Neutrophil (primary cell): ENCODE measurements around the gene FOXK1.
A peak's percentile ranks its signal among the peaks of the same experiment; 100 is the strongest.

ENCODE experiments used
- H3K27ac ChIP-seq: fragments of 200-600 bp; sonication (generic); 2 replicates; pipeline ENCODE4 v1.5.1; 2016; ENCODE audit warnings: mild to moderate bottlenecking, moderate library complexity
- H3K27me3 ChIP-seq: fragments of 200-600 bp; sonication (generic); 2 replicates; pipeline ENCODE4 v1.6.0; 2016; ENCODE audit warnings: mild to moderate bottlenecking
- H3K36me3 ChIP-seq: fragments of 200-600 bp; sonication (generic); 2 replicates; pipeline ENCODE4 v1.5.1; 2017
- H3K4me1 ChIP-seq, 2 experiments: fragments of 200-600 bp in 1 of 2; sonication (generic) in 1 of 2; 1 replicate in 1 of 2; 2 replicates in 1 of 2; pipeline versions ENCODE4 v1.5.1 to v1.6.1; 2013 to 2016; ENCODE audit warnings: low read depth in 1 of 2, low read length in 1 of 2, mild to moderate bottlenecking in 1 of 2, moderate library complexity in 1 of 2; ENCODE audit not compliant: control insufficient read depth in 1 of 2, insufficient read depth in 1 of 2
- H3K4me3 ChIP-seq, 2 experiments: fragments of 200-600 bp in 1 of 2; sonication (generic) in 1 of 2; 1 replicate in 1 of 2; 2 replicates in 1 of 2; pipeline ENCODE4 v1.5.1; 2013 to 2016; ENCODE audit warnings: low read depth in 1 of 2, low read length in 1 of 2, mild to moderate bottlenecking in 1 of 2, moderate library complexity in 1 of 2
- H3K9me3 ChIP-seq: fragments of 200-600 bp; sonication (generic); 2 replicates; pipeline ENCODE4 v1.5.1; 2016
- CTCF ChIP-seq: fragments of 200-600 bp; sonication (generic); IDR thresholded peaks from 2 replicates; pipeline ENCODE4 v1.5.1; 2016; ENCODE audit warnings: antibody characterized with exemption

The FOXK1 gene

GRCh38 chr7:4740796-4741195 lies 58.7 kb downstream of the FOXK1 start:
- peaks cover 19% of the 10 kb centered on the region for H3K36me3 ChIP-seq
- TF ChIP-seq CTCF = no peak
- H3K27ac ChIP-seq = no peak overlapping the region
- no peaks in the 10 kb centered on the region for H3K9me3 ChIP-seq
- H3K4me3 ChIP-seq = no peak overlapping the region
- H3K4me1 ChIP-seq = peaks cover 26 to 32% of the 10 kb centered on the region in 2 experiments
- H3K27me3 ChIP-seq = no peaks in the 10 kb centered on the region

- H3K4me1 ChIP-seq = peaks cover 39 to 42% of the 10 kb centered on the region in 2 experiments
- H3K4me3 ChIP-seq = no peak overlapping the region
- H3K27ac ChIP-seq = no peak overlapping the region
- TF ChIP-seq CTCF = no peak
- H3K27me3 ChIP-seq = no peaks in the 10 kb centered on the region
- H3K9me3 ChIP-seq = no peaks in the 10 kb centered on the region
- H3K36me3 ChIP-seq = peaks cover 19% of the 10 kb centered on the region
These were observed 60.0 kb downstream of the FOXK1 start for GRCh38 chr7:4742051-4742573.

- Histone ChIP-seq H3K36me3 (peaks cover 19% of the 10 kb centered on the region), H3K4me1 (peaks cover 42 to 43% of the 10 kb centered on the region in 2 experiments), H3K27ac (no peak overlapping the region), H3K4me3 (no peak overlapping the region), H3K9me3 (no peaks in the 10 kb centered on the region), H3K27me3 (no peaks in the 10 kb centered on the region)
- no peak for TF ChIP-seq CTCF
These were observed 60.8 kb downstream of the FOXK1 start for GRCh38 chr7:4742852-4743251.

GRCh38 chr7:4744391-4745264 lies 62.5 kb downstream of the FOXK1 start:
- Histone ChIP-seq H3K4me1 (peaks cover 39 to 40% of the 10 kb centered on the region in 2 experiments), H3K27ac (peak overlapping the region; percentile 90), H3K4me3 (peak overlapping the region; percentile 71 to 72), H3K36me3 (peaks cover 19% of the 10 kb centered on the region), H3K9me3 (no peaks in the 10 kb centered on the region), H3K27me3 (no peaks in the 10 kb centered on the region)
- TF ChIP-seq CTCF = no peak

- Histone ChIP-seq H3K4me1 (peaks cover 39 to 40% of the 10 kb centered on the region in 2 experiments), H3K27me3 (no peaks in the 10 kb centered on the region), H3K36me3 (peaks cover 19% of the 10 kb centered on the region)
These were observed 63.3 kb downstream of the FOXK1 start for GRCh38 chr7:4745265-4745919.

More at GRCh38 chr7:4745265-4745919, 63.3 kb downstream of the FOXK1 start:
- H3K9me3 ChIP-seq = no peaks in the 10 kb centered on the region
- TF ChIP-seq CTCF = no peak
- H3K27ac ChIP-seq = peak overlapping the region; percentile 90
- peak overlapping the region; percentile 71 to 72 for H3K4me3 ChIP-seq
